Gastroesophageal sphincter (tissue), 3 donors: Measurements from ENCODE around the gene NCKAP5.

Experiments
- EP300 ChIP-seq: sonication (generic); formaldehyde crosslinking; IDR thresholded peaks from one replicate; pipeline ENCODE4 v1.6.1; 2017; ENCODE audit warnings: antibody characterized with exemption, mild to moderate bottlenecking
- POLR2A ChIP-seq, 2 donors: fragments of 450-650 bp; IDR thresholded peaks; one replicate each; pipeline ENCODE4 v1.6.1; 2017; ENCODE audit warnings: antibody characterized with exemption in 2 of 2, mild to moderate bottlenecking in 2 of 2, moderate library complexity in 1 of 2
- TF ChIP-seq, protein P1 (sequence below), 4 experiments: fragments of 200-600 bp in 2 of 4; fragments of 450-650 bp in 2 of 4; sonication (generic) in 1 of 4; IDR thresholded peaks; one replicate each; pipeline ENCODE4 v1.5.1; 2017 to 2019; ENCODE audit warnings: antibody characterized with exemption in 4 of 4, mild to moderate bottlenecking in 2 of 4, moderate library complexity in 2 of 4

DNA sequence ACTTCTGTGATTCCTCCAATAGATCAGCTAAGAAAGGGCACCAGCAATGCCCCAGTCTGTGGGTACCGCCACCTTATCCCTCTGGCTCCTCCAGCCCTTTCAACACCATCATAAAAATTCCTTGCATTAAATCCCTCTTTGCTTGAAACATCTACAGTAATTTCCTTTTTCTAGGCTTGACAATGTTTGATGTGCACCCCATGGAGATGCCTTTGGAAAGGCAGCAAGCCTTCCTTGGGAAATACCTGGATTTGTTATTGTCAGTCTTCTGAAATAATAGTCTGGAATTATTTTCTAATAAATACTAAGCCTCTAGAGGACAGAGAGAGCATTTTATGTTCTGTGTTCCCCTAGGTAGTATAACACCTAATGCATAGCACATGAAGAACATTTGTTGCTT lies 46.1 kb downstream of the NCKAP5 start:
- TF ChIP-seq POLR2A (IDR thresholded peaks at IDR 0.05): no peak
- TF ChIP-seq, protein P1, sequence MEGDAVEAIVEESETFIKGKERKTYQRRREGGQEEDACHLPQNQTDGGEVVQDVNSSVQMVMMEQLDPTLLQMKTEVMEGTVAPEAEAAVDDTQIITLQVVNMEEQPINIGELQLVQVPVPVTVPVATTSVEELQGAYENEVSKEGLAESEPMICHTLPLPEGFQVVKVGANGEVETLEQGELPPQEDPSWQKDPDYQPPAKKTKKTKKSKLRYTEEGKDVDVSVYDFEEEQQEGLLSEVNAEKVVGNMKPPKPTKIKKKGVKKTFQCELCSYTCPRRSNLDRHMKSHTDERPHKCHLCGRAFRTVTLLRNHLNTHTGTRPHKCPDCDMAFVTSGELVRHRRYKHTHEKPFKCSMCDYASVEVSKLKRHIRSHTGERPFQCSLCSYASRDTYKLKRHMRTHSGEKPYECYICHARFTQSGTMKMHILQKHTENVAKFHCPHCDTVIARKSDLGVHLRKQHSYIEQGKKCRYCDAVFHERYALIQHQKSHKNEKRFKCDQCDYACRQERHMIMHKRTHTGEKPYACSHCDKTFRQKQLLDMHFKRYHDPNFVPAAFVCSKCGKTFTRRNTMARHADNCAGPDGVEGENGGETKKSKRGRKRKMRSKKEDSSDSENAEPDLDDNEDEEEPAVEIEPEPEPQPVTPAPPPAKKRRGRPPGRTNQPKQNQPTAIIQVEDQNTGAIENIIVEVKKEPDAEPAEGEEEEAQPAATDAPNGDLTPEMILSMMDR (IDR thresholded peaks at IDR 0.05): no peak
- no peak for TF ChIP-seq EP300
